ENCODE data around the gene NFYB. TPM values are rescaled to one million over a fixed set of nuclear protein-coding genes. Genes with fewer than 3 reads are reported as not detected.
A peak's percentile ranks its signal among the peaks of the same experiment; 100 is the strongest.

NFYB gene
- total and polyA plus RNA-seq, 9 of the 15 experiments (the other 6 are each of a cell fraction or from before 2014, with no cell fraction given) = 14.5 to 51.5 (median 32.3) TPM

- peak; percentile 93 for FAIRE-seq
- in situ Hi-C loops (cut with MboI) (loop anchor here (10.0 kb wide), 1 partner anchor 224 kb away; no protein-coding TSS in a partner anchor), intact Hi-C loops (cut with micrococcal nuclease) (loop anchor here (1.0 to 5.0 kb wide), 7 partner anchors 44 to 337 kb away; partner anchors contain the start of gene HCFC2)
- WGBS (ENCODE audit: insufficient coverage, low coverage, missing lambda C conversion rate) = 39% methylated on average over 6 of the region's 6 CpGs
- H3K4me2 ChIP-seq (ENCODE audit: insufficient read depth, low read length) = no peak overlapping the region
- H3K27ac ChIP-seq (ENCODE audit: extremely low read depth, low read depth, low read length) = no peak overlapping the region
- ATAC-seq = peak; percentile 95
- H4K20me1 ChIP-seq (replicated peaks; ENCODE audit: control insufficient read depth, insufficient read depth, low read length) = no peaks in the 10 kb centered on the region
- peak; percentile 54 to 83 (median 62) for DNase-seq (ENCODE audit: extremely low read depth in 1 of 4, low spot score in 3 of 4)
- no peaks in the 10 kb centered on the region for H3K36me3 ChIP-seq (ENCODE audit: control insufficient read depth, insufficient read depth, low read length)
- no peaks in the 10 kb centered on the region for H3K79me2 ChIP-seq (ENCODE audit: control insufficient read depth, insufficient read depth, low read length)
- BruUV-seq (replicated peaks) = no TSS peak
- H3K9me1 ChIP-seq (ENCODE audit: control insufficient read depth, insufficient read depth, low read length) = no peaks in the 10 kb centered on the region
- no peaks in the 10 kb centered on the region for H3K4me1 ChIP-seq (replicated peaks in 1 of 2; ENCODE audit: control insufficient read depth in 2 of 2, insufficient read depth in 2 of 2, low read length in 2 of 2)
- H2AFZ ChIP-seq (ENCODE audit: low read depth, low read length) = no peak overlapping the region
- H3K9me3 ChIP-seq (replicated peaks; ENCODE audit: control insufficient read depth, insufficient read depth, low read depth, low read length) = no peaks in the 10 kb centered on the region
- ChIA-PET CTCF (ENCODE audit: low intra/inter-chr PET ratio) (interaction anchor here (0.6 to 2.0 kb wide), 4 partner anchors 52 to 348 kb away, joined by 4 to 12 read pairs (median 8); partner anchors contain the start of gene CHST11), POLR2A (interaction anchor here (0.8 to 1.1 kb wide), 6 partner anchors 11 to 143 kb away, joined by 3 to 7 read pairs (median 4); partner anchors contain the start of genes NFYB and TDG)
- H3K9ac ChIP-seq (ENCODE audit: insufficient read depth in 1 of 2, low read depth in 2 of 2, low read length in 2 of 2) = no peak overlapping the region
- H3K4me3 ChIP-seq = no peak overlapping the region
- no peaks in the 10 kb centered on the region for H3K27me3 ChIP-seq (ENCODE audit: control insufficient read depth in 2 of 2, insufficient read depth in 2 of 2, low read length in 2 of 2)
- peak; percentile 33; the same call in 1 of the 2 replicates for TF ChIP-seq MYC (IDR thresholded peaks at IDR 0.05; ENCODE audit: low read depth, low read length)
- TF ChIP-seq MYC (CRISPR knock-in tag; IDR thresholded peaks at IDR 0.05; ENCODE audit: borderline replicate concordance, low read depth) = no peak
- TF ChIP-seq ZNF609 (CRISPR knock-in tag; IDR thresholded peaks at IDR 0.05; ENCODE audit: borderline replicate concordance) = no peak
- TF ChIP-seq CTCF (IDR thresholded peaks at IDR 0.05 in 2 of 3, conservative IDR thresholded peaks at IDR 0.05 in 1 of 3; ENCODE audit: insufficient read depth in 2 of 3, low read depth in 1 of 3, low read length in 3 of 3) = peak; percentile 84 to 88 (median 86)
- no peak for TF ChIP-seq FOXO4 (CRISPR knock-in tag; IDR thresholded peaks at IDR 0.05)
- no peak for TF ChIP-seq CREB5 (CRISPR knock-in tag; IDR thresholded peaks at IDR 0.05)
- TF ChIP-seq ZNF77 (CRISPR knock-in tag; IDR thresholded peaks at IDR 0.05) = no peak
- peak in 1 of 2 experiments; percentile 38; a peak in 1 of 4 replicates for TF ChIP-seq MNT (conservative IDR thresholded peaks at IDR 0.05)
Measured at GRCh38 chr12:104108755-104109445, 29.1 kb downstream of the NFYB start.

Data from K562 (cell line).